Panc1 (cell line): ENCODE results near the gene MTHFSD. TPM values are rescaled to one million over a fixed set of nuclear protein-coding genes. Genes with fewer than 3 reads are reported as not detected.

Source experiments
- ATAC-seq: fragments of 200-7000 bp; cut with Tn5 transposase; 2 replicates; pipeline ENCODE4 v1.9.1; 2020; ENCODE audit warnings: mild to moderate bottlenecking, moderate library complexity
- BruUV-seq: library from RNA; stranded (reverse); fragments of 400-500 nt; replicated peaks from 2 replicates; lab custom pipeline; 2021; lab: Mats Ljungman, UMichigan
- CTCF ChIA-PET: fragments of 300-600 bp; sonication (Branson Sonifier 250); formaldehyde crosslinking; loops from one replicate; lab custom pipeline; 2022; ENCODE audit warnings: antibody characterized with exemption; lab: Charles Lee
- POLR2A ChIA-PET: fragments of 300-600 bp; sonication (Branson Sonifier 250); formaldehyde crosslinking; loops from one replicate; lab custom pipeline; 2022; ENCODE audit warnings: antibody characterized with exemption; lab: Charles Lee
- DNase-seq: peaks from one replicate; pipeline ENCODE4 v3.0.0-alpha.2; 2010; ENCODE audit warnings: low read depth, low spot score
- H3K27ac ChIP-seq: 2 replicates; pipeline ENCODE4 v1.5.1; 2011; ENCODE audit warnings: mild to moderate bottlenecking, low read length, inconsistent platforms
- H3K27me3 ChIP-seq: fragments of 200-500 bp; sonication (Bioruptor generic); 2 replicates; pipeline ENCODE4 v1.6.0; 2014; ENCODE audit warnings: low read length, inconsistent platforms; ENCODE audit not compliant: control insufficient read depth, insufficient read depth
- H3K36me3 ChIP-seq: fragments of 200-500 bp; sonication (Bioruptor generic); 2 replicates; pipeline ENCODE4 v1.5.1; 2014; ENCODE audit warnings: inconsistent platforms, mild to moderate bottlenecking, low read length, moderate library complexity; ENCODE audit not compliant: control insufficient read depth, insufficient read depth
- H3K4me1 ChIP-seq: 2 replicates; pipeline ENCODE4 v1.5.1; 2011; ENCODE audit warnings: inconsistent platforms, mild to moderate bottlenecking, low read length, moderate library complexity; ENCODE audit not compliant: control insufficient read depth, insufficient read depth
- H3K4me3 ChIP-seq, 2 experiments: 2 replicates each; pipeline ENCODE4 v1.5.1; 2011 to 2012; ENCODE audit warnings: low read depth in 2 of 2, low read length in 2 of 2, mild to moderate bottlenecking in 2 of 2, inconsistent platforms in 1 of 2, moderate library complexity in 1 of 2
- H3K9me3 ChIP-seq: fragments of 200-500 bp; sonication (Bioruptor generic); 2 replicates; pipeline ENCODE4 v1.5.1; 2014; ENCODE audit warnings: low read depth, mild to moderate bottlenecking, inconsistent platforms, low read length, moderate library complexity; ENCODE audit not compliant: control insufficient read depth, insufficient read depth
- CTCF ChIP-seq: fragments of 450-650 bp; IDR thresholded peaks from 2 replicates; pipeline ENCODE4 v1.5.1; 2017; ENCODE audit warnings: mild to moderate bottlenecking
- POLR2AphosphoS5 ChIP-seq: IDR thresholded peaks from 2 replicates; pipeline ENCODE4 v1.6.1; 2012; ENCODE audit warnings: mild to moderate bottlenecking, low read depth, low read length, moderate library complexity
- REST ChIP-seq, 2 experiments: IDR thresholded peaks; 2 replicates each; pipeline ENCODE4 v1.6.1; 2011 to 2012; ENCODE audit warnings: low read depth in 2 of 2, control low read depth in 1 of 2, low read length in 1 of 2, mild to moderate bottlenecking in 1 of 2, moderate library complexity in 1 of 2; ENCODE audit not compliant: insufficient read depth in 1 of 2
- SIN3A ChIP-seq: IDR thresholded peaks from 2 replicates; pipeline ENCODE4 v1.6.1; 2012; ENCODE audit warnings: low read depth, mild to moderate bottlenecking, low read length, moderate library complexity, borderline replicate concordance; ENCODE audit not compliant: insufficient read depth
- TCF7L2 ChIP-seq: IDR thresholded peaks from 2 replicates; pipeline ENCODE4 v1.6.1; 2011; ENCODE audit warnings: mild to moderate bottlenecking, low read depth, low read length, inconsistent platforms
- in situ Hi-C: cut with HindIII; loops from 2 replicates; pipeline ENCODE4 v1.10.0; 2016; ENCODE audit warnings: low sequenced_read_pairs, low pct_unique_long_range_greater_than_20kb
- intact Hi-C: fragments of 100-400 bp; cut with micrococcal nuclease; formaldehyde crosslinking; loops from one replicate; pipeline ENCODE4 v1.10.0; 2022; ENCODE audit not compliant: unreplicated experiment
- total RNA-seq: library from RNA; stranded (reverse); gene quantifications from one replicate; pipeline ENCODE4 v1.2.1, GENCODE V29; 2021; ENCODE audit not compliant: unreplicated experiment

MTHFSD gene
- total RNA-seq, 1 experiment from 2014 or later: 16.5 TPM

DNA sequence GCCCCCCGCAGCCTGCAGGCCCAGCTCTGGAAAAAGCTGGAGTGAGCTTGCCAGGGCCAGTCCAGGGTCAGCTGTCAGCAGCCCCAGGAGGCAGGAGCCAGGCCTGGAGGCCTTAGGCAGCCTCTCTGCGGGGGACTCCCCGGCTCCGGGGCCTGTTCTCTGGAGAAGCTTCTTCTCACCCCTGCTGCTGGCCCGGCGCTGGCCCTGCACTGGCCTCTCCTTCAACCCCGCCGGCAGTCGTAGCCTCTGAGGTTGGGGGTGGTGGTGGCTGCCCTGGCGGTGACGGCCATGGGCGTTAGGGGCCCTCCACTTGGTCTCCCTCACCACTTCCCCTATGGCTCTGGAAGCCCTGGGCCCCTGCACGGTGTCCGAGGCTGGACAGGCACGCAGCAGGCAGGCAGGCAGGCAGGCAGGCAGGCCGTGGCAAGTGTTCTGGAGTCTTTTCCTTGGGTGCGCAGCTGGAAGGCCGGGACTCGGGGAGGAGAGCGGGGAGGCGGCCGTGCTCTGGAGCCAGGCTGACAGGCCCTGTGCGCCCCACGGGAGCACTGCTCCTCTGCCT, 42.7 kb downstream of the MTHFSD start:
- H3K9me3 ChIP-seq: no peaks in the 10 kb centered on the region
- H3K27ac ChIP-seq: no peak overlapping the region
- CTCF ChIA-PET: no interaction called here
- peaks cover 4% of the 10 kb centered on the region; the same call in 1 of the 2 replicates for H3K36me3 ChIP-seq
- DNase-seq (no peak), ATAC-seq (no peak)
- POLR2A ChIA-PET: no interaction called here
- in situ Hi-C loops (no loop called here), intact Hi-C loops (no loop called here)
- no TSS peak for BruUV-seq
- H3K27me3 ChIP-seq: peaks cover 4% of the 10 kb centered on the region; the same call in 1 of the 2 replicates
- TF ChIP-seq POLR2AphosphoS5 (no peak), REST (IDR thresholded peaks at IDR 0.05; ENCODE audit: insufficient read depth in 1 of 2, low read depth in 2 of 2, low read length in 1 of 2) (no peak), CTCF (no peak), TCF7L2 (no peak), SIN3A (no peak)
- H3K4me3 ChIP-seq: no peak overlapping the region
- H3K4me1 ChIP-seq: no peaks in the 10 kb centered on the region

- ChIA-PET POLR2A (no interaction called here), CTCF (no interaction called here)
- Histone ChIP-seq H3K9me3 (no peaks in the 10 kb centered on the region), H3K36me3 (peaks cover 4% of the 10 kb centered on the region; the same call in 1 of the 2 replicates), H3K4me3 (no peak overlapping the region), H3K27ac (no peak overlapping the region), H3K27me3 (peaks cover 9% of the 10 kb centered on the region), H3K4me1 (no peaks in the 10 kb centered on the region)
- ATAC-seq: no peak
- intact Hi-C loops (no loop called here), in situ Hi-C loops (no loop called here)
- BruUV-seq: no TSS peak
- TF ChIP-seq SIN3A (no peak), REST (IDR thresholded peaks at IDR 0.05; ENCODE audit: insufficient read depth in 1 of 2, low read depth in 2 of 2, low read length in 1 of 2) (no peak), CTCF (no peak), POLR2AphosphoS5 (no peak), TCF7L2 (no peak)
- DNase-seq: no peak
These were observed 43.5 kb downstream of the MTHFSD start for GRCh38 chr16:86511317-86512161.
